Esophagus mucosa (tissue), 1 donor: Measurements from ENCODE around the gene POLRMT. TPM values are rescaled to one million over a fixed set of nuclear protein-coding genes. Genes with fewer than 3 reads are reported as not detected.
"Not testable (repeated sequence)": the region's sequence is repeated elsewhere in the genome, so short reads cannot be mapped to it uniquely, and the experiment has no call there.

Experiments used
- ATAC-seq: fragments of 200-7000 bp; cut with Tn5 transposase; one replicate; pipeline ENCODE4 v1.9.1; 2020
- total RNA-seq: library from RNA; stranded (reverse); gene quantifications from one replicate; pipeline ENCODE4 v1.2.4, GENCODE V29; 2023
- donor health status: DM: yes; HTN: yes; CAD: no.

Gene POLRMT
- total RNA-seq, 1 donor from 2014 or later: 24.5 TPM

DNA sequence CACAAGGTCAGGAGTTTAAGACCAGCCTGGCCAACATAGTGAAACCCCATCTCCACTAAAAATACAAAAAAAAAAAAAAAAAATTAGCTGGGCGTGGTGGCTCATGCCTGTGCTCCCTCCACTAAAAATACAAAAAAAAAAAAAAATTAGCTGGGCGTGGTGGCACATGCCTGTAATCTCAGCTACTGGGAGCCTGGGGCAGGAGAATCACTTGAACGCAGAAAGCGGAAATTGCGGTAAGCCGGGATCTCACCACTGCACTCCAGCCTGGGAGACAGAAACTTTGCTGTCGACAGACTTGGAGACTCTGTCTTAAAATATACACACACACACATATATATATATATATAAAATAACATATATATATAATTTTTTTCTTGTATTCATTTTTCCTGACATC lies 6.8 kb downstream of the POLRMT start:
- ATAC-seq: not testable (repeated sequence)

DNA sequence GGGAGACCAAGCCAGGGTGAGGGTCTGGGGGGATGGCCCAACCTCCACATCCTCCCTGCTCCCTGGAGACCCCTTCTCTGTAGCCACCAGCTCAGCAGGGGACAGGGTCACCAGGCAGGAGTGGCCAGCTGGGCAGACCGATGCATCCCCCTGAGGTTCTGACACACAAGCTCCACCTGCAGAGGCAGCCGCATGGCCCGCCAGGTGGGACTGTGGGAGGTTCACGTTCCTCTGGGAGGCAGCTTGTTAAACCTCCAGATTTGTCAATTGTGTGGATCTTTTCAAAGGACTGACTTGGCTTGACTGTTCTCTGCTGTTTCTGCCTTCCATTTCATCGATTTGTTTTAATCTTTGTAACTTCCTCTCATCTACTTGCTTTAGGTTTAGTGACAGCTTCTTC lies 8.1 kb downstream of the POLRMT start:
- no peak for ATAC-seq

DNA sequence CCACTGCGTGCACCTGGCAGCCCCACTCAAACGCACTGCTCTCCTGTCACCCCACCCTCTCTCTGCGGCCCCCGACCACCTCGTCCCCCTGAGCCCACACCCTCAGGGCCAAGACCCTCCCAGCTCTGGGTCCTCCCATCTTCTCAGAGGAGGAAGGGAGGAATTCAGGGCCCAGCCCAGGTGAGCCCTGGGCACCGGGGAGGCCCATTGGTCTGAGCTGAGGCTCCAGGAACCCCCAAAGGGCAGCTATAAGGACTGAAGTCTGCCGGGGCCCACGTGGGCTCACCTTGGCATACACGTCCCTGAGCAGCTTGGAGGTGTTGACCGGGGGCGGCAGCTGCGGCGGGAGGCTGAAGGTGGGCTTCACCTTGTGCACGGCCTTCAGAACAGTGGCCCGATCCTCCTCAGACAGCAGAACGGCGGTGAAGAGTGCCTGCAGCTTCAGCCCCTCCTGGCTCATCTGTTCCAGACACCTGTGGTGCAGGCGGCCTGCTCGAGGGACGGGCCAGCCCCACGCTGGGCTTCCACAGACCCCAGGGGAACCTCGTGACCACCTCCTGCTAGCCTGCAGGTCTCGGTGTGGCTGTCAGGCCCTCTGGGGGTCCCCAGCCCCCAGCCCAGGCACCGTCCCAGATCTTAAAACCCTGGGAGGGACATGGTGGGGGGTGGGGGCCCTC lies 8.8 kb downstream of the POLRMT start:
- no peak for ATAC-seq

- no peak for ATAC-seq
These were observed 9.4 kb downstream of the POLRMT start for GRCh38 chr19:623974-624373.

- no peak for ATAC-seq
These were observed 10.0 kb downstream of the POLRMT start for GRCh38 chr19:623175-623916.

GRCh38 chr19:622666-623065 lies 10.7 kb downstream of the POLRMT start:
- no peak for ATAC-seq

GRCh38 chr19:621819-622218 lies 11.5 kb downstream of the POLRMT start:
- ATAC-seq: no peak

DNA sequence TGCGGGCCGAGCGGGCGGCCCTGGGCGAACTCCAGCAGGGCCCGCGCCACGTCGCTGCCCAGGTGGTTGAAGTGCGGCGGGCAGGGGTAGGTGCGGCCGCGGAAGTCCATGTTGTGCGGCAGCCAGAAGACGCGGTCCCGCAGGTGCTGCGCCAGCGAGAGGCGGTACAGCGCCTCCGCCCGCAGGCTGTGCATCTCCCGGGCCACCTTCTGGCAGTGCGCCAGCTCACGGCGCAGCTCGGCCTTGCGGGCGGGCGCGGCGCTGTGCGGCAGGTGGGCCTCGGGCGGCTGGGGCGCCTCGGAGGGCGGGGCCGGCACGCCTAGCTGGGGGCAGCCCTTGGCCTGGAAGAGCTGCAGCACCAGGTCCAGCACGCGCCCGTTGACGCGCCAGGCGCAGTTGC lies 12.1 kb downstream of the POLRMT start:
- ATAC-seq: not testable (repeated sequence)

DNA sequence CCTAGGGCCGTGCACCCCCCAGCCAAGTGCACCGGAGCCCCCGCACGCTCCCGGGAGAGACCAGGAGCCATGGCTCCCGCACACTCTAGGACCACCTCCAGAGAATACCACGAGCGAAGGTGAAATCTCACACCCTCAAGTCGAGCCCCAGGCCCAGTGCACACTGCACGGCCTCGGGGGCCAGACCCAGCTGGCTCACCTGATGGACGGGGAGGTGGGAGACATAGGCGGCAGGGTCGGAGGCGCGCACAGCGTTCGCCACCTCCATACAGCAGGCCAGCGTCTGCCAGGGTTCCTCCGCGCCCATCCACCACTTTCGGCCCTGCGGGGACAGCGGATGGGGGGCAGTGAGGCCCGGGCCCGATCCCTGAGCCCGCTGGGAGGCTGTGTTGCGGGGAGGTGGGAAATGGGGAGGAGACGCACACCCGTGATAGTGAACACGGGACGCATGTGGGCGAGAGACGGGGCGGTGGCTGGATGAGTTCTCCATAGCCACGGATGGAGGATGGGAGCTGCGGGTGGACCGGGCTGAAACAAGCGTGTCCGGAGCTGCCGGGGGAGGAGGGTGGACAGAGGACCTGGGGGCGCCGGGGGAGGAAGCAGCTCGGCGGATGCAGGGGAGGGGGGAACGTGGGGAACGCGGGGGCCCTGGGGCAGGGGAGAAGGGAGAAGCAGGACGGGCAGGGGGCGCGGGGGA lies 13.0 kb downstream of the POLRMT start:
- no peak for ATAC-seq

DNA sequence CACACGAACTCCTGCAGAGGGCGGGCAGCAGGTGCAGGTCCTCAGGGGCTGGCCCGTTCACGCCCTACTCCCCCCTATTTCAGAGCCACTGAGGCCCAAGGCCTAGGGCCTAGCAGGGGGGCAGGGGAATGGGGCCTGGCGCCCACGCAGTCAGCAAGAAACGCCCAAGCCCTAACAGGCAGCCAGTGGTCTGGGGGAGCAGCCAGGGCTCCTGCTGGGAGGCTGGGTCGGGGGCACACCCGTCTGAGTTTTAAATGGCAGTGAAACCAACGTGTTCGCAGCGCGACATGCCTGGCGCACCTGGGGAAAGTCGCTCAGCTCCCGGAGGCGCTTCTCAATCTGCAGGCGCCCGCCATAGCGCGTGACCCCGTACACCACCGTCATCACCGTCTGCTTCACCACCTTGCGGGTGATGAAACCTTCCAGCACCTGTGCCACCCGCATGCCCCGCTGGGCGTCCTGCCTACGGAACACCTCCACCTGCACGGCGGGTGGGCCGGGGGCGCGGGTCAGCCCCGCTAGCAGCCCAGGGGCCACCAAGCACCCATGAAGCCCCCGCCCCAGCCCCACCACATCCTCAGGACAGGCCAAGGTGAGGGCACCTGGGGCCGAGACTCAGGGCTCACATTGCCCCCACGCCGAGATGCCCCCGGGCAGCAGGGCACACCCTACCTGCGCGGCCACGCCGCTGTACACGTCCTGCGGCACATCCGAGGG lies 13.9 kb downstream of the POLRMT start:
- ATAC-seq: no peak

DNA sequence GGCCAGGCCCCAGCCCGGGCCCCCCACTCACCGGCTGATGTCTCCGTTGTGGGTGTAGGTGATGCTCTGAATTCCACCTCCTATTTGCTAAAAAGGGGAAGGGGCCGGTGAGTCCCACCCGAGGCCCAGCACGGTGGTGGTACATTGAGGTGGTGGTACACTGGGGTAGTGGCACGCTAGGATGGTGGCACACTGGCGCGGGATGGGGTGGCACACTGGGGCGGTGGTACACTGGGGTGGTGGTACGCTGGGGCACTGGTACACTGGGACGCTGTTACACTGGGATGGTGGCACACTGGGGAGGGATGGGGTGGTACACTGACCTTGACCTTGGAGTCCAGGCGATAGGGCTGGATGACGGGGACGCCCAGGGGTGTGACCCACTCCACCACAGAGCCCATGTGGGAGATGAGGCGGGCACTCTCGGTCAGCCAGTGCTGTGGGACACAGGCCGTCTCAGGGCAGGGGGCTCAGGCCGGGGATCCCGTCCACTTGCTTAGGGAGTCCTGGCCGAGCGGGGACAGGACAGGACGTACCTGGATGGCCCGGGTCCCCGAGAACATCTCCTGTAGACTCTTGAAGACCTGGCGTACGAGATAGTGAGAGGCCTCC lies 14.6 kb downstream of the POLRMT start:
- ATAC-seq: no peak

GRCh38 chr19:618247-618619 lies 15.1 kb downstream of the POLRMT start:
- no peak for ATAC-seq

DNA sequence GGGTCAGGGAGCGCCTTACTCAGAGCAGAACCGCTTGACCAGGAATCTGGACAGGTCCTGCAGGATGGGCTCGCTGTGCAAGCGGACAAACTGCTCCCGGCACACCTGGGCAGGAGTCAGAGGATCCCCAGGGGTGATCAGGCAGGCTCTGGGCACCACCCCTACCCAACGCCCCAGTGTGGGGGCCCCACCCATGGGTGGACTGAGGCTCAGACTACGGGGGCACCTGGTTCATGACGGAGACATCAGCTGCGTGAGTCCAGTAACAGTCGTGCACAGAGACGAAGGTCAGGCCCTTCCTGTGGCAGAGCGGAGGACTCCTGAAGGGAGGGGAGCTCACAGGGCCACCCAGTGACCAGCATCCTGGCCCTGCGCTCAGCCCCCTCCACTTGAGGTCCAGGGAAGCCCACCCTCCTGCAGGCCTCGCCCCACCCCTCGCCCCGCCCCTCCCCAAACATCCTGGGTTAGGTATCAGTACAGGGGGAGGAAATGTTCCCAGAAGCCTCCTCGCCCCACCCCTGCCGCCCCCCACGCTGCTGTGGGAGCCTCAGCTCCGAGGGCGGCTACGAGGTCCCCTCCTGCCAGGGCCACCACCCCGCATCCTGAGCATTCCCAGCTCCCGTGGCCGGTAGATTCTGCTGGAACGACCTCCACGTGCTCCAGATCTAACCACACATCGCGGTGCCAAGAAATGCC lies 15.6 kb downstream of the POLRMT start:
- ATAC-seq: peak; percentile 66

DNA sequence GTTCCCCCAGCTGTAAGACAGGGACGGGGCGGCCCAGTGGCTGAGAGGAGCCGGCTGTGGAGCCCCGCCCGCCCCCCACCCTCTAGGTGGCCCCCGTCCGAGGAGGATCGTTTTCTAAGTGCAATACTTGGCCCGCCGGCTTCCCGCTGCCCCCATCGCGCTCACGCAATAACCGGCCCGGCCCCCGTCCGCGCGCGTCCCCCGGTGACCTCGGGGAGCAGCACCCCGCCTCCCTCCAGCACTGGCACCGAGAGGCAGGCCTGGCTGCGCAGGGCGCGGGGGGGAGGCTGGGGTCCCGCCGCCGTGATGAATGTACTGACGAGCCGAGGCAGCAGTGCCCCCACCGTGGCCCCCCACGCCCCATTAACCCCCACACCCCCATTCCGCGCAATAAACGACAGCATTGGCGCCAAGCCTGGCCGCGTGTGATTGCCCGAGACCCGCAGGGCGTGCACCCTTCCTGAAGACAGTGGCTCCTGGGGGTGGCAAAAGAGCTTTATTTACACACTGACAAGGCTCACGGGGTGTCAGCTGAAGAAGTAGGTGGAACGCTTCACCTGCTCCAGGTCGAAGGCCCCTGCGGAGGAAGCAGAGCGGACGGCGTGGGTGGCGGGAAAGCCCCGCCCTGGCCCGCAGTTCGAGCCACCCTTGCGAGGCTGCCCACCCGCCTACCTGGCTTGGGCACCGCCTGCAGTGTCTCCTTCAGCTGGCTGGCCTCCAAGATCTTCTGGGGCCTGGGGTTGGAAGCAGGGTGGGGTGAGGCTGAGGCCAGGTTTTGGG lies 16.4 kb downstream of the POLRMT start:
- ATAC-seq: peak; percentile 38

- ATAC-seq: no peak
These were observed 17.2 kb downstream of the POLRMT start for GRCh38 chr19:616062-616700.

- ATAC-seq: no peak
These were observed 17.7 kb downstream of the POLRMT start for GRCh38 chr19:615619-616018.

GRCh38 chr19:613732-614567 lies 19.4 kb downstream of the POLRMT start:
- ATAC-seq: no peak

GRCh38 chr19:612941-613340 lies 20.4 kb downstream of the POLRMT start:
- no peak for ATAC-seq

DNA sequence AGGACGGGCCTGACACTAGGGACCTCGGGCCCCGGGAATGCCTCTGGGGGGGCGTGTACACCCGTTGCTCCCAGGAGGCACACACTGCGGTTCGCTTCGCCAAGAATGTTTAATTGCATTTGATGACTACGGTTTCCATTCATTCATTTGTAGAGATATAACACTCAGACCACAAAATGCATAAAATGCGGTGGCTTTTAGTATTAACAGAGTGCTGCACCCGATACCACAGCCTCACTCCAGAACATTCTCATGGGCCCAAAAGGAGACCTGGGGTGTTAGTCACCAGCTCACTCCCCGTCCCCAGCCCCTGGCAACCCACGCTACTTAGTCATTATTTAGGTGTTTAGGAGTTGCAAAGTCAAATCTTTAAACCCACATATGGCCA lies 21.9 kb downstream of the POLRMT start:
- ATAC-seq: no peak
